Gastrocnemius medialis (tissue), 4 donors: ENCODE measurements around the gene KRTAP5-7. TPM values are rescaled to one million over a fixed set of nuclear protein-coding genes. Genes with fewer than 3 reads are reported as not detected.

Source experiments
- ATAC-seq, 2 donors: fragments of 150-250 bp; one replicate each; pipeline ENCODE4 v1.9.1; 2016
- DNase-seq, 2 donors: peaks; one replicate each; pipeline ENCODE4 v3.0.0-alpha.2; 2019
- H3K27ac ChIP-seq, 4 donors: fragments of 200-600 bp; sonication (generic); 1 replicate in 1 of 4; 2 replicates in 3 of 4; pipeline ENCODE4 v1.5.1; 2016 to 2018; ENCODE audit warnings: mild to moderate bottlenecking in 2 of 4, moderate library complexity in 1 of 4
- H3K27me3 ChIP-seq, 3 donors: fragments of 200-600 bp; sonication (generic) in 2 of 3; 1 replicate in 1 of 3; 2 replicates in 2 of 3; pipeline versions ENCODE4 v1.5.1 to v1.6.0; 2016 to 2019; ENCODE audit warnings: mild to moderate bottlenecking in 1 of 3, moderate library complexity in 1 of 3
- H3K36me3 ChIP-seq, 2 donors: fragments of 200-600 bp; sonication (generic) in 1 of 2; one replicate each; pipeline ENCODE4 v1.5.1; 2017 to 2018
- H3K4me1 ChIP-seq, 2 donors: fragments of 200-600 bp; sonication (generic) in 1 of 2; one replicate each; pipeline ENCODE4 v1.5.1; 2016 to 2017; ENCODE audit warnings: mild to moderate bottlenecking in 2 of 2
- H3K4me3 ChIP-seq, 4 donors: fragments of 200-600 bp; sonication (generic) in 3 of 4; 1 replicate in 1 of 4; 2 replicates in 3 of 4; pipeline ENCODE4 v1.5.1; 2016 to 2019; ENCODE audit warnings: mild to moderate bottlenecking in 2 of 4
- H3K9me3 ChIP-seq, 3 donors: fragments of 200-600 bp; sonication (generic) in 2 of 3; 1 replicate in 1 of 3; 2 replicates in 2 of 3; pipeline ENCODE4 v1.5.1; 2016 to 2019
- CTCF ChIP-seq, 5 experiments: fragments of 450-650 bp in 3 of 5; fragments of 200-600 bp in 2 of 5; sonication (generic) in 2 of 5; IDR thresholded peaks in 4 of 5; conservative IDR thresholded peaks in 1 of 5; 1 replicate in 4 of 5; 2 replicates in 1 of 5; pipeline ENCODE4 v1.5.1; 2016 to 2019; ENCODE audit warnings: antibody characterized with exemption in 5 of 5, mild to moderate bottlenecking in 3 of 5, moderate library complexity in 3 of 5
- POLR2A ChIP-seq, 2 donors: fragments of 450-650 bp; IDR thresholded peaks; one replicate each; pipeline ENCODE4 v1.6.1; 2017; ENCODE audit warnings: antibody characterized with exemption in 2 of 2, mild to moderate bottlenecking in 2 of 2, moderate library complexity in 2 of 2
- in situ Hi-C, 4 donors: fragments of 200-750 bp; cut with MboI; loops; one replicate each; pipeline versions ENCODE4 v1.15.0 to v1.8.0; 2017; ENCODE audit warnings: low sequenced_read_pairs in 4 of 4
- intact Hi-C: fragments of 100-400 bp; cut with DNase I; formaldehyde crosslinking; loops from one replicate; pipeline ENCODE4 v1.15.1; 2023; ENCODE audit warnings: low total_unique reads
- total RNA-seq, 4 donors: library from RNA; depleted of rRNA; stranded (reverse); fragments of >200 nt; gene quantifications; one replicate each; pipeline versions ENCODE4 v1.1.0 to v1.2.3, GENCODE V29; 2016

Gene KRTAP5-7
- total RNA-seq, 4 donors from 2014 or later, result not detected

GRCh38 chr11:71542382-71542781 is 15.3 kb downstream of the KRTAP5-7 start:
- ATAC-seq (no peak), DNase-seq (no peak)
- no peak overlapping the region for H3K27ac ChIP-seq
- no peaks in the 10 kb centered on the region for H3K9me3 ChIP-seq
- in situ Hi-C loops, result no loop called here
- H3K4me1 ChIP-seq, result no peaks in the 10 kb centered on the region
- TF ChIP-seq CTCF (IDR thresholded peaks at IDR 0.05 in 4 of 5, conservative IDR thresholded peaks at IDR 0.05 in 1 of 5) (no peak), POLR2A (IDR thresholded peaks at IDR 0.05) (no peak)
- no peaks in the 10 kb centered on the region for H3K27me3 ChIP-seq
- no peak overlapping the region for H3K4me3 ChIP-seq
- H3K36me3 ChIP-seq, result no peaks in the 10 kb centered on the region
- intact Hi-C loops, result no loop called here

- ATAC-seq (no peak), DNase-seq (no peak)
- H3K27ac ChIP-seq, result no peak overlapping the region
- H3K36me3 ChIP-seq, result no peaks in the 10 kb centered on the region
- H3K4me1 ChIP-seq, result no peaks in the 10 kb centered on the region
- TF ChIP-seq CTCF (IDR thresholded peaks at IDR 0.05 in 4 of 5, conservative IDR thresholded peaks at IDR 0.05 in 1 of 5), result no peak
- no peak for TF ChIP-seq POLR2A (IDR thresholded peaks at IDR 0.05)
- no peaks in the 10 kb centered on the region for H3K9me3 ChIP-seq
- intact Hi-C loops (no loop called here), in situ Hi-C loops (no loop called here)
- no peak overlapping the region for H3K4me3 ChIP-seq
- no peaks in the 10 kb centered on the region for H3K27me3 ChIP-seq
Measured at GRCh38 chr11:71542879-71543777, 16.1 kb downstream of the KRTAP5-7 start.

- H3K27me3 ChIP-seq, result no peaks in the 10 kb centered on the region
- intact Hi-C loops, result no loop called here
- in situ Hi-C loops, result no loop called here
- ATAC-seq, result no peak
- no peaks in the 10 kb centered on the region for H3K9me3 ChIP-seq
- no peak for DNase-seq
- H3K36me3 ChIP-seq, result no peaks in the 10 kb centered on the region
- H3K4me1 ChIP-seq, result no peaks in the 10 kb centered on the region
- no peak overlapping the region for H3K27ac ChIP-seq
- no peak for TF ChIP-seq CTCF (IDR thresholded peaks at IDR 0.05 in 4 of 5, conservative IDR thresholded peaks at IDR 0.05 in 1 of 5)
- no peak for TF ChIP-seq POLR2A (IDR thresholded peaks at IDR 0.05)
- H3K4me3 ChIP-seq, result no peak overlapping the region
Measured at GRCh38 chr11:71543866-71544265, 16.8 kb downstream of the KRTAP5-7 start.

GRCh38 chr11:71544525-71545214 is 17.6 kb downstream of the KRTAP5-7 start:
- Histone ChIP-seq H3K27me3 (no peaks in the 10 kb centered on the region), H3K4me1 (no peaks in the 10 kb centered on the region), H3K27ac (no peak overlapping the region), H3K4me3 (no peak overlapping the region), H3K9me3 (no peaks in the 10 kb centered on the region), H3K36me3 (no peaks in the 10 kb centered on the region)
- in situ Hi-C loops, result no loop called here
- ATAC-seq (no peak), DNase-seq (no peak)
- intact Hi-C loops, result no loop called here
- TF ChIP-seq POLR2A (IDR thresholded peaks at IDR 0.05) (no peak), CTCF (IDR thresholded peaks at IDR 0.05 in 4 of 5, conservative IDR thresholded peaks at IDR 0.05 in 1 of 5) (no peak)
